Measurements from ENCODE around the gene NABP2. TPM values are rescaled to one million over a fixed set of nuclear protein-coding genes. Genes with fewer than 3 reads are reported as not detected.

NABP2 gene
- total and polyA plus RNA-seq, 3 donors from 2014 or later = 27.5 to 40.8 (median 30.4) TPM

DNA sequence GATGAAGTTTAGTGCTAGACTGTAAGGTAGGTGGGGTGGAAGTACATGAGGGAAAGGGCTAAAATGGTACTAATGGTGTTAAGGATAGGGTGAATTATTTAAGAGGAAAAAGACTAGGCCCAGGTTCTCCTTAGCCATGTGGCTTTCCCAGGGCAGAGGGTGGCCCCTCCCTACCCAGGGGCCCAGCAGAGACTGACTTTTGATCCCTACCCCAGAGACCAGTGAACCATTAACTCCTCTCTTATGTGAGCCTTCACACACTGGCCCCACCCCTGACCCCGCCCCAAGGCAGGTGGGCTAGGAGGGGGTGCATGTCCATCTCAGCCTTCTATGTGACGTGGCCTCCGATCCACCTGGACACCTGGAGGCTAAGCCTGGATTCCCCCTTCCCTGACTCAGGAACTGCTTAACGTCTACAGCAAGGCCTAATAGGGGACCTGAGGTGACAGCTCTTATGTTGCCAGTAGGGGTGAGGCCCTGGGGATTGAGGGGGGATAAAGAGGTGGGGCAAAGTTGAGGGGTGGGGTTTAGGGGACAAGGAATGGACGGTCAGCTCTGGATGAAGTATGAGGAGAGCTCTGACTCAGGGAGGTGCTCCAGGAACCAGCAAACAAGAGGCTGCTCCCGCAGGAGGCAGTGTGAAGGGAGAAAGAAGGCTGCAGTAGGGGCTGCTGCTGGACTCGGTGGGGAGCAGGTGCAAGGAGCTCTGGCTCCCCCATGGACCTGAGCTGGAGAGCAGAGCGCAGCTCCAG lies 6.5 kb downstream of the NABP2 start:
- H3K4me1 ChIP-seq = no peaks in the 10 kb centered on the region
- TF ChIP-seq CTCF (IDR thresholded peaks at IDR 0.05) (no peak), POLR2A (IDR thresholded peaks at IDR 0.05) (no peak)
- no peaks in the 10 kb centered on the region for H3K36me3 ChIP-seq (ENCODE audit: low read depth, missing control alignments)
- DNase-seq = no peak
- intact Hi-C loops (cut with DNase I; ENCODE audit: low total_unique reads) = no loop called here
- no peak overlapping the region for H3K4me3 ChIP-seq
- H3K9me3 ChIP-seq = no peaks in the 10 kb centered on the region
- no peak overlapping the region for H3K27ac ChIP-seq
- no peaks in the 10 kb centered on the region for H3K27me3 ChIP-seq
- 82% methylated on average over 8 of the region's 8 CpGs for WGBS, 2 donors

- Histone ChIP-seq H3K27ac (no peak overlapping the region), H3K9me3 (no peaks in the 10 kb centered on the region), H3K4me1 (no peaks in the 10 kb centered on the region), H3K36me3 (ENCODE audit: low read depth, missing control alignments) (no peaks in the 10 kb centered on the region), H3K4me3 (no peak overlapping the region), H3K27me3 (no peaks in the 10 kb centered on the region)
- no peak for TF ChIP-seq POLR2A (IDR thresholded peaks at IDR 0.05)
- TF ChIP-seq CTCF (IDR thresholded peaks at IDR 0.05) = no peak
- intact Hi-C loops (cut with DNase I; ENCODE audit: low total_unique reads) = no loop called here
- 89% methylated on average over 5 to 11 of the region's 11 CpGs for WGBS, 2 donors
- no peak for DNase-seq
Measured at GRCh38 chr12:56231184-56231582, 7.0 kb downstream of the NABP2 start.

- intact Hi-C loops (cut with DNase I; ENCODE audit: low total_unique reads) = no loop called here
- Histone ChIP-seq H3K4me3 (no peak overlapping the region), H3K4me1 (no peaks in the 10 kb centered on the region), H3K36me3 (ENCODE audit: low read depth, missing control alignments) (no peaks in the 10 kb centered on the region), H3K27me3 (no peaks in the 10 kb centered on the region), H3K9me3 (no peaks in the 10 kb centered on the region), H3K27ac (no peak overlapping the region)
- 70 to 71% methylated on average over 16 of the region's 16 CpGs for WGBS, 2 donors
- no peak for TF ChIP-seq CTCF (IDR thresholded peaks at IDR 0.05)
- no peak for TF ChIP-seq POLR2A (IDR thresholded peaks at IDR 0.05)
- no peak for DNase-seq
Measured at GRCh38 chr12:56234746-56235436, 10.7 kb downstream of the NABP2 start.

DNA sequence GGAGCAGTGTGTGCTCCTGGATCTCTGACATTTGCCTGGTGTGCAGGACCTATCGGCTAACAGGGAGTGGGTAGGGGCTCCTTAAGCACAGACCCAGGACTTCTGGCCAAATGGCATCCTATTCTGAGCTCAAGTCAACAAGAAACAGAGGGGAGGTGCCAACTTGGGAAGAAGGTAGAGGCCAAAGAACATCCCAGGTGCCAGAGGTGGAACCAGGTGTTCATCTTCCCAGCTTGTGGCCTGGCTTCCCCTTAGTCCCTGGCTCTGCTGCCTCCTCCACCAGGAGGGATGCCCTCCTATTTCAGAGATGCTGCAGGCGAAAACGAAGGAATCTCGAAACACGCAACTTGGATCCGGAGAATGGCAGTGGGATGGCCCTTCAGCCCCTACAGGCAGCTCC lies 11.9 kb downstream of the NABP2 start:
- Histone ChIP-seq H3K27ac (no peak overlapping the region), H3K27me3 (no peaks in the 10 kb centered on the region), H3K9me3 (no peaks in the 10 kb centered on the region), H3K4me1 (no peaks in the 10 kb centered on the region), H3K4me3 (no peak overlapping the region), H3K36me3 (ENCODE audit: low read depth, missing control alignments) (no peaks in the 10 kb centered on the region)
- no peak for TF ChIP-seq CTCF (IDR thresholded peaks at IDR 0.05)
- no peak for TF ChIP-seq POLR2A (IDR thresholded peaks at IDR 0.05)
- intact Hi-C loops (cut with DNase I; ENCODE audit: low total_unique reads) = no loop called here
- WGBS, 2 donors = 92 to 98% methylated on average over 6 of the region's 6 CpGs
- no peak for DNase-seq

Measured in testis (tissue), 3 donors.